Panc1 (cell line): Measurements from ENCODE around the gene CNDP1. TPM values are rescaled to one million over a fixed set of nuclear protein-coding genes. Genes with fewer than 3 reads are reported as not detected.
"Not testable (repeated sequence)": the region's sequence is repeated elsewhere in the genome, so short reads cannot be mapped to it uniquely, and the experiment has no call there.

ENCODE experiments used
- ATAC-seq: fragments of 200-7000 bp; cut with Tn5 transposase; 2 replicates; pipeline ENCODE4 v1.9.1; 2020; ENCODE audit warnings: mild to moderate bottlenecking, moderate library complexity
- BruUV-seq: library from RNA; stranded (reverse); fragments of 400-500 nt; replicated peaks from 2 replicates; lab custom pipeline; 2021; lab: Mats Ljungman, UMichigan
- CTCF ChIA-PET: fragments of 300-600 bp; sonication (Branson Sonifier 250); formaldehyde crosslinking; loops from one replicate; lab custom pipeline; 2022; ENCODE audit warnings: antibody characterized with exemption; lab: Charles Lee
- POLR2A ChIA-PET: fragments of 300-600 bp; sonication (Branson Sonifier 250); formaldehyde crosslinking; loops from one replicate; lab custom pipeline; 2022; ENCODE audit warnings: antibody characterized with exemption; lab: Charles Lee
- DNase-seq: peaks from one replicate; pipeline ENCODE4 v3.0.0-alpha.2; 2010; ENCODE audit warnings: low read depth, low spot score
- H3K27ac ChIP-seq: 2 replicates; pipeline ENCODE4 v1.5.1; 2011; ENCODE audit warnings: mild to moderate bottlenecking, low read length, inconsistent platforms
- H3K27me3 ChIP-seq: fragments of 200-500 bp; sonication (Bioruptor generic); 2 replicates; pipeline ENCODE4 v1.6.0; 2014; ENCODE audit warnings: low read length, inconsistent platforms; ENCODE audit not compliant: control insufficient read depth, insufficient read depth
- H3K36me3 ChIP-seq: fragments of 200-500 bp; sonication (Bioruptor generic); 2 replicates; pipeline ENCODE4 v1.5.1; 2014; ENCODE audit warnings: inconsistent platforms, mild to moderate bottlenecking, low read length, moderate library complexity; ENCODE audit not compliant: control insufficient read depth, insufficient read depth
- H3K4me1 ChIP-seq: 2 replicates; pipeline ENCODE4 v1.5.1; 2011; ENCODE audit warnings: inconsistent platforms, mild to moderate bottlenecking, low read length, moderate library complexity; ENCODE audit not compliant: control insufficient read depth, insufficient read depth
- H3K4me3 ChIP-seq, 2 experiments: 2 replicates each; pipeline ENCODE4 v1.5.1; 2011 to 2012; ENCODE audit warnings: low read depth in 2 of 2, low read length in 2 of 2, mild to moderate bottlenecking in 2 of 2, inconsistent platforms in 1 of 2, moderate library complexity in 1 of 2
- H3K9me3 ChIP-seq: fragments of 200-500 bp; sonication (Bioruptor generic); 2 replicates; pipeline ENCODE4 v1.5.1; 2014; ENCODE audit warnings: low read depth, mild to moderate bottlenecking, inconsistent platforms, low read length, moderate library complexity; ENCODE audit not compliant: control insufficient read depth, insufficient read depth
- CTCF ChIP-seq: fragments of 450-650 bp; IDR thresholded peaks from 2 replicates; pipeline ENCODE4 v1.5.1; 2017; ENCODE audit warnings: mild to moderate bottlenecking
- POLR2AphosphoS5 ChIP-seq: IDR thresholded peaks from 2 replicates; pipeline ENCODE4 v1.6.1; 2012; ENCODE audit warnings: mild to moderate bottlenecking, low read depth, low read length, moderate library complexity
- REST ChIP-seq, 2 experiments: IDR thresholded peaks; 2 replicates each; pipeline ENCODE4 v1.6.1; 2011 to 2012; ENCODE audit warnings: low read depth in 2 of 2, control low read depth in 1 of 2, low read length in 1 of 2, mild to moderate bottlenecking in 1 of 2, moderate library complexity in 1 of 2; ENCODE audit not compliant: insufficient read depth in 1 of 2
- SIN3A ChIP-seq: IDR thresholded peaks from 2 replicates; pipeline ENCODE4 v1.6.1; 2012; ENCODE audit warnings: low read depth, mild to moderate bottlenecking, low read length, moderate library complexity, borderline replicate concordance; ENCODE audit not compliant: insufficient read depth
- TCF7L2 ChIP-seq: IDR thresholded peaks from 2 replicates; pipeline ENCODE4 v1.6.1; 2011; ENCODE audit warnings: mild to moderate bottlenecking, low read depth, low read length, inconsistent platforms
- in situ Hi-C: cut with HindIII; loops from 2 replicates; pipeline ENCODE4 v1.10.0; 2016; ENCODE audit warnings: low sequenced_read_pairs, low pct_unique_long_range_greater_than_20kb
- intact Hi-C: fragments of 100-400 bp; cut with micrococcal nuclease; formaldehyde crosslinking; loops from one replicate; pipeline ENCODE4 v1.10.0; 2022; ENCODE audit not compliant: unreplicated experiment
- total RNA-seq: library from RNA; stranded (reverse); gene quantifications from one replicate; pipeline ENCODE4 v1.2.1, GENCODE V29; 2021; ENCODE audit not compliant: unreplicated experiment

Gene CNDP1
- total RNA-seq, 1 experiment from 2014 or later, result not detected

GRCh38 chr18:74524097-74524496 is 10.2 kb upstream of the CNDP1 start:
- Histone ChIP-seq H3K4me3 (no peak overlapping the region), H3K4me1 (no peaks in the 10 kb centered on the region), H3K9me3 (no peaks in the 10 kb centered on the region), H3K27me3 (no peaks in the 10 kb centered on the region; the same call in 1 of the 2 replicates), H3K27ac (no peak overlapping the region), H3K36me3 (no peaks in the 10 kb centered on the region)
- in situ Hi-C loops, result no loop called here
- no peak for TF ChIP-seq REST (IDR thresholded peaks at IDR 0.05; ENCODE audit: insufficient read depth in 1 of 2, low read depth in 2 of 2, low read length in 1 of 2)
- no peak for TF ChIP-seq TCF7L2
- no peak for TF ChIP-seq POLR2AphosphoS5
- no peak for TF ChIP-seq SIN3A
- no peak for TF ChIP-seq CTCF
- DNase-seq (no peak), ATAC-seq (no peak)
- ChIA-PET CTCF (no interaction called here), POLR2A (no interaction called here)
- BruUV-seq, result no TSS peak
- intact Hi-C loops, result no loop called here

- H3K27me3 ChIP-seq, intact Hi-C loops, BruUV-seq, DNase-seq, ATAC-seq, H3K27ac ChIP-seq, in situ Hi-C loops, H3K4me3 ChIP-seq, CTCF ChIA-PET, H3K4me1 ChIP-seq, H3K36me3 ChIP-seq, H3K9me3 ChIP-seq: not testable (repeated sequence)
- POLR2A ChIA-PET, result interaction anchor here (0.7 kb wide), 1 partner anchor 27 kb away, joined by 7 read pairs; no protein-coding TSS in a partner anchor
Observed at GRCh38 chr18:74524915-74525314, 9.4 kb upstream of the CNDP1 start.

GRCh38 chr18:74525741-74526140 is 8.6 kb upstream of the CNDP1 start:
- in situ Hi-C loops, result no loop called here
- H3K27ac ChIP-seq, result no peak overlapping the region
- no peaks in the 10 kb centered on the region for H3K9me3 ChIP-seq
- ChIA-PET POLR2A (no interaction called here), CTCF (no interaction called here)
- DNase-seq (no peak), ATAC-seq (no peak)
- no peaks in the 10 kb centered on the region for H3K36me3 ChIP-seq
- H3K27me3 ChIP-seq, result no peaks in the 10 kb centered on the region; the same call in 1 of the 2 replicates
- TF ChIP-seq POLR2AphosphoS5 (no peak), TCF7L2 (no peak), SIN3A (no peak), REST (IDR thresholded peaks at IDR 0.05; ENCODE audit: insufficient read depth in 1 of 2, low read depth in 2 of 2, low read length in 1 of 2) (no peak), CTCF (no peak)
- no peak overlapping the region for H3K4me3 ChIP-seq
- BruUV-seq, result no TSS peak
- no peaks in the 10 kb centered on the region for H3K4me1 ChIP-seq
- intact Hi-C loops, result no loop called here
